HepG2 (cell line): ENCODE results near the gene LCE5A. TPM values are rescaled to one million over a fixed set of nuclear protein-coding genes. Genes with fewer than 3 reads are reported as not detected.
A peak's percentile ranks its signal among the peaks of the same experiment; 100 is the strongest.

ENCODE experiments used
- ATAC-seq: fragments of 200-7000 bp; cut with Tn5 transposase; 3 replicates; pipeline ENCODE4 v1.9.1; 2020; ENCODE audit warnings: mild to moderate bottlenecking, moderate library complexity
- BruUV-seq: library from RNA; stranded (reverse); fragments of 400-500 nt; replicated peaks from 2 replicates; lab custom pipeline; 2021; lab: Mats Ljungman, UMichigan
- CTCF ChIA-PET: fragments of 300-600 bp; formaldehyde crosslinking; extraction: SDS; loops from one replicate; lab custom pipeline; 2021; ENCODE audit warnings: low total read pairs, inconsistent platforms, low intra/inter-chr PET ratio; lab: Yijun Ruan, JAX
- POLR2A ChIA-PET: fragments of 350-600 bp; sonication (Branson Sonifier 250); formaldehyde crosslinking; loops from one replicate; lab custom pipeline; 2020; ENCODE audit warnings: antibody characterized with exemption, inconsistent platforms; lab: Yijun Ruan, JAX
- DNase-seq: peaks from one replicate; pipeline ENCODE4 v3.0.0-alpha.2; 2015; ENCODE audit warnings: low spot score
- FAIRE-seq: peaks from 3 replicates; lab custom pipeline; 2011; peaks lifted over from hg19 to GRCh38; lab: Jason Lieb, UNC
- H2AFZ ChIP-seq: one replicate; pipeline ENCODE4 v1.6.1; 2011; ENCODE audit warnings: low read length, inconsistent platforms
- H3K27ac ChIP-seq: fragments of 300-600 bp; 3 replicates; pipeline ENCODE4 v1.8.0; 2011; ENCODE audit warnings: mixed run types, mild to moderate bottlenecking, mixed read lengths, low read length, inconsistent platforms; ENCODE audit not compliant: insufficient read depth; ENCODE audit errors: extremely low read length
- H3K27me3 ChIP-seq, 2 experiments: fragments of 200-600 bp in 1 of 2; 2 replicates in 1 of 2; 3 replicates in 1 of 2; pipeline versions ENCODE4 v1.6.0 to v1.8.0; 2011; ENCODE audit warnings: low read length in 2 of 2, mild to moderate bottlenecking in 2 of 2, moderate library complexity in 2 of 2, inconsistent platforms in 1 of 2; ENCODE audit not compliant: insufficient read depth in 2 of 2, control insufficient read depth in 1 of 2
- H3K36me3 ChIP-seq, 2 experiments: fragments of 200-600 bp in 1 of 2; replicated peaks in 1 of 2; 2 replicates in 1 of 2; 3 replicates in 1 of 2; pipeline versions ENCODE4 v1.5.1 to v1.8.0; 2011; ENCODE audit warnings: low read length in 2 of 2, inconsistent platforms in 1 of 2; ENCODE audit not compliant: insufficient read depth in 2 of 2, control insufficient read depth in 1 of 2
- H3K4me1 ChIP-seq: 2 replicates; pipeline ENCODE4 v1.5.1; 2012; ENCODE audit warnings: low read length, inconsistent platforms; ENCODE audit not compliant: insufficient read depth
- H3K4me2 ChIP-seq: 2 replicates; pipeline ENCODE4 v1.6.0; 2011; ENCODE audit warnings: low read depth, low read length, inconsistent platforms
- H3K4me3 ChIP-seq, 3 experiments: fragments of 200-600 bp in 1 of 3; sonication (generic), shearing (Covaris generic) in 1 of 3; replicated peaks in 1 of 3; 2 replicates each; pipeline ENCODE4 v1.5.1; 2011 to 2016; ENCODE audit warnings: low read length in 3 of 3, inconsistent platforms in 2 of 3, low read depth in 2 of 3, mild to moderate bottlenecking in 2 of 3, control low read depth in 1 of 3, mixed read lengths in 1 of 3; ENCODE audit not compliant: insufficient read depth in 1 of 3
- H3K79me2 ChIP-seq: one replicate; pipeline ENCODE4 v1.6.1; 2011; ENCODE audit warnings: low read length, inconsistent platforms; ENCODE audit not compliant: insufficient read depth
- H3K9ac ChIP-seq: 2 replicates; pipeline ENCODE4 v1.6.0; 2011; ENCODE audit warnings: mild to moderate bottlenecking, low read depth, low read length, inconsistent platforms; ENCODE audit not compliant: insufficient read depth
- H3K9me3 ChIP-seq: 2 replicates; pipeline ENCODE4 v1.5.1; 2012; ENCODE audit warnings: mild to moderate bottlenecking, low read length
- H4K20me1 ChIP-seq: 2 replicates; pipeline ENCODE4 v1.6.0; 2011; ENCODE audit warnings: inconsistent platforms, mild to moderate bottlenecking, low read length, moderate library complexity; ENCODE audit not compliant: insufficient read depth
- ATAD3A ChIP-seq: sonication (generic); formaldehyde crosslinking; IDR thresholded peaks from 2 replicates; pipeline ENCODE4 v1.4.0; 2020; ENCODE audit warnings: missing genetic modification reagents
- FOSL2 ChIP-seq: sonication (generic); formaldehyde crosslinking; IDR thresholded peaks from 2 replicates; pipeline ENCODE4 v1.4.0; 2020; ENCODE audit warnings: missing genetic modification reagents
- PITX1 ChIP-seq: sonication (generic); formaldehyde crosslinking; IDR thresholded peaks from 2 replicates; pipeline ENCODE4 v1.5.1; 2020; ENCODE audit warnings: mild to moderate bottlenecking, missing genetic modification reagents
- ZFAT ChIP-seq: sonication (generic); formaldehyde crosslinking; conservative IDR thresholded peaks from 2 replicates; pipeline ENCODE4 v1.8.1; 2023; ENCODE audit warnings: missing genetic modification reagents, inconsistent platforms
- ZNF710 ChIP-seq: sonication (generic); formaldehyde crosslinking; IDR thresholded peaks from 2 replicates; pipeline ENCODE4 v1.5.0; 2020; ENCODE audit warnings: mild to moderate bottlenecking, missing genetic modification reagents, borderline replicate concordance
- WGBS: methylation state at CpG from one replicate; pipeline ENCODE4 v1.1.6; 2017; ENCODE audit warnings: low lambda C conversion rate; 5-methylcytosine and 5-hydroxymethylcytosine counted together
- in situ Hi-C: cut with HindIII; loops from 2 replicates; pipeline ENCODE4 v1.10.0; 2017; ENCODE audit warnings: low pct_unique_long_range_greater_than_20kb; ENCODE audit not compliant: extremely low pct_ligation_motif_present
- intact Hi-C: fragments of 100-400 bp; cut with micrococcal nuclease; formaldehyde crosslinking; loops from one replicate; pipeline ENCODE4 v1.10.0; 2022; ENCODE audit not compliant: unreplicated experiment
- polyA plus RNA-seq, 8 experiments: library from polyadenylated mRNA; depleted of rRNA in 3 of 8; stranded (reverse) in 7 of 8; unstranded in 1 of 8; fragments of >200 nt; fragmentation: Illumina TruSeq in 4 of 8; extraction: Trizol in 4 of 8; gene quantifications; 2 replicates each; pipeline versions ENCODE4 v1.2.1 to v1.2.3, GENCODE V29; 2011 to 2016; ENCODE audit warnings: low read depth in 4 of 8, missing spikeins in 1 of 8, mixed read lengths in 1 of 8; ENCODE audit not compliant: insufficient read depth in 1 of 8
- total RNA-seq, 5 experiments: library from RNA; depleted of rRNA; stranded (reverse); fragments of >200 nt; fragmentation: Illumina TruSeq; extraction: Trizol; gene quantifications; 2 replicates each; pipeline ENCODE4 v1.2.3, GENCODE V29; 2016; ENCODE audit warnings: low read depth in 1 of 5

Gene LCE5A
- total and polyA plus RNA-seq, 2 of the 13 experiments (the other 11 are each of a cell fraction or from before 2014, with no cell fraction given), result not detected

GRCh38 chr1:152517237-152517811 lies 6.7 kb downstream of the LCE5A start:
- no peak overlapping the region for H3K27ac ChIP-seq
- 0% methylated on average over 4 of the region's 7 CpGs for WGBS

DNA sequence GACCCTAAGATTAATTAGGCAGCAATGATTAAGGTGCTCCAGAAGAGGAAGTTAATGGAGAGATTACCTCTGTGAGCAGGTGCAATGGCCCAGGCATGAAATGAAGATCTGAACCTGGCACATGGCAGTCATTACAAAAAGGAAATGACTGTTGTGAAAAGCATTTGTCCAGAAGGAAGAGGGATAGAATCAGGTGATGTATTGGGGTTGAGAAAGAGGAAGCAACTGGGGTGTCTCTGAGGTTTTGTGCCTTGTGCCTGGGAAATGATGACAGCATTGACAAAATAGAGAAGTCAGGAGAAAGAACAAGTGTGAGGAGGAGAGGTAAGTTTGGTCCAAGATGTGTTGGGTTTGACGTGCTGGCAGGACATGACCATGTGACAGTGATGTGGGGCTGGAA lies 9.2 kb downstream of the LCE5A start:
- Histone ChIP-seq H3K27ac (no peak overlapping the region), H3K4me2 (no peak overlapping the region), H3K4me1 (no peaks in the 10 kb centered on the region), H3K4me3 (no peak overlapping the region), H3K9me3 (no peaks in the 10 kb centered on the region), H4K20me1 (no peaks in the 10 kb centered on the region), H3K79me2 (no peaks in the 10 kb centered on the region)
- ATAC-seq (no peak), FAIRE-seq (no peak)
- BruUV-seq, result no TSS peak
- in situ Hi-C loops, result no loop called here
- ChIA-PET POLR2A (no interaction called here), CTCF (no interaction called here)
- no peak for TF ChIP-seq ZNF710 (CRISPR knock-in tag)
- no peak for TF ChIP-seq ATAD3A (CRISPR knock-in tag)
- TF ChIP-seq ZFAT (CRISPR knock-in tag), result no peak
- TF ChIP-seq PITX1 (CRISPR knock-in tag), result no peak
- TF ChIP-seq, all 625 proteins: peak for 0
- peaks cover 2 to 17% of the 10 kb centered on the region in 2 experiments; a peak in 3 of 5 replicates for H3K27me3 ChIP-seq
- intact Hi-C loops, result no loop called here
- H3K36me3 ChIP-seq, result no peaks in the 10 kb centered on the region
- no peak overlapping the region for H3K9ac ChIP-seq
- DNase-seq, result no peak
- no peak overlapping the region for H2AFZ ChIP-seq
- 4% methylated on average over 1 of the region's 1 CpG for WGBS

More at GRCh38 chr1:152517237-152517811, 6.7 kb downstream of the LCE5A start:
- peaks cover 2 to 31% of the 10 kb centered on the region in 2 experiments; a peak in 4 of 5 replicates for H3K27me3 ChIP-seq
- ChIA-PET POLR2A (no interaction called here), CTCF (no interaction called here)
- DNase-seq (no peak), ATAC-seq (no peak; the same call in 2 of the 3 replicates), FAIRE-seq (no peak)
- no peak overlapping the region for H2AFZ ChIP-seq
- no TSS peak for BruUV-seq
- intact Hi-C loops, result no loop called here
- TF ChIP-seq ATAD3A (CRISPR knock-in tag), result no peak
- 0 out of 2 replicates have a peak, but pooled peaks have one; percentile 8 for TF ChIP-seq FOSL2 (CRISPR knock-in tag)
- in situ Hi-C loops, result no loop called here
- H3K9me3 ChIP-seq, result no peaks in the 10 kb centered on the region
- H4K20me1 ChIP-seq, result no peaks in the 10 kb centered on the region
- no peak overlapping the region for H3K4me2 ChIP-seq
- no peaks in the 10 kb centered on the region for H3K79me2 ChIP-seq
- H3K36me3 ChIP-seq, result no peaks in the 10 kb centered on the region
- no peak overlapping the region for H3K4me3 ChIP-seq
- H3K4me1 ChIP-seq, result no peaks in the 10 kb centered on the region
- H3K9ac ChIP-seq, result no peak overlapping the region
